HFF-Myc (cell line): Measurements from ENCODE around the gene LGR4.

Source experiments
- DNase-seq: peaks from one replicate; pipeline ENCODE4 v3.0.0-alpha.2; 2011; ENCODE audit warnings: low read depth; ENCODE audit errors: extremely low read depth
- H3K4me3 ChIP-seq: replicated peaks from 2 replicates; pipeline ENCODE4 v1.5.1; 2011; ENCODE audit warnings: low read depth, mild to moderate bottlenecking, control low read depth, low read length
- TF ChIP-seq, protein P1 (sequence below): IDR thresholded peaks from 2 replicates; pipeline ENCODE4 v1.5.1; 2012; ENCODE audit warnings: mild to moderate bottlenecking, low read depth, low read length, control low read depth; ENCODE audit errors: missing control alignments

The LGR4 gene

DNA sequence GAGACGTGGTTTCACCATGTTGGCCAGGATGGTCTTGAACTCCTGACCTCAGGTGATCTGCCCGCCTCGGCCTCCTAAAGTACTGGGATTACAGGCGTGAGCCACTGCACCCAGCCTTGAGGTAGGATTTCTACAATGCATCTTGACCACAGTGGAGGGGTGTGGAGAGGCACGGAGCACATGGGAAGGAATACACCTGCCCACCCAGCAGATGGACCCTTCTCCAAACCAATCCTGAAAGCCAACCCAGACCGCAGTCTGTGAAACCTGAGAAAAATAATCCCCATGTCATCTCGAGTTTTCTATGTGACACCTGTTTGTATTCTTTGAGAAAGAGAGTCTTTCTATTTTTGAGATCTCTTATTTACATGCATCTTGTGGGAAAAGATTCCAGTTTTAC lies 32.5 kb downstream of the LGR4 start:
- TF ChIP-seq, protein P1, sequence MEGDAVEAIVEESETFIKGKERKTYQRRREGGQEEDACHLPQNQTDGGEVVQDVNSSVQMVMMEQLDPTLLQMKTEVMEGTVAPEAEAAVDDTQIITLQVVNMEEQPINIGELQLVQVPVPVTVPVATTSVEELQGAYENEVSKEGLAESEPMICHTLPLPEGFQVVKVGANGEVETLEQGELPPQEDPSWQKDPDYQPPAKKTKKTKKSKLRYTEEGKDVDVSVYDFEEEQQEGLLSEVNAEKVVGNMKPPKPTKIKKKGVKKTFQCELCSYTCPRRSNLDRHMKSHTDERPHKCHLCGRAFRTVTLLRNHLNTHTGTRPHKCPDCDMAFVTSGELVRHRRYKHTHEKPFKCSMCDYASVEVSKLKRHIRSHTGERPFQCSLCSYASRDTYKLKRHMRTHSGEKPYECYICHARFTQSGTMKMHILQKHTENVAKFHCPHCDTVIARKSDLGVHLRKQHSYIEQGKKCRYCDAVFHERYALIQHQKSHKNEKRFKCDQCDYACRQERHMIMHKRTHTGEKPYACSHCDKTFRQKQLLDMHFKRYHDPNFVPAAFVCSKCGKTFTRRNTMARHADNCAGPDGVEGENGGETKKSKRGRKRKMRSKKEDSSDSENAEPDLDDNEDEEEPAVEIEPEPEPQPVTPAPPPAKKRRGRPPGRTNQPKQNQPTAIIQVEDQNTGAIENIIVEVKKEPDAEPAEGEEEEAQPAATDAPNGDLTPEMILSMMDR = no peak
- H3K4me3 ChIP-seq = no peak overlapping the region
- DNase-seq = no peak

DNA sequence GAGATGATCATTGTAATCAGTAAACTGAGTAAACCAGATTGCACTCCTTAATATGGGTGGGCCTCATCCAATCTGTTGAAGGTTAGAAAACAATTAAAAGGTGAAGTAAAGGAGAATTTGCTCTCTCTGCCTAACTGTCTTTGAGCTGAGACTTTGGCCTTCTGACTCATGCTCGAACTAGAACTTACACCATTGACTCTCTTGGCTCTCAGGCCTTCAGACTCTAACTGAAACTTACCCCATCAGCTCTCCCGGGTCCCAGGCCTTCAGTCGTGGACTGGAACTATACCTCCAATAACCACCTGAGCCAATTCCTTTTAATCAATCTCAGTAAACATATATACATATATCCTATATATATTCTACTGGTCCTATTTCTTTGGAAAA lies 34.0 kb downstream of the LGR4 start:
- no peak for DNase-seq
- TF ChIP-seq, protein P1 = no peak

DNA sequence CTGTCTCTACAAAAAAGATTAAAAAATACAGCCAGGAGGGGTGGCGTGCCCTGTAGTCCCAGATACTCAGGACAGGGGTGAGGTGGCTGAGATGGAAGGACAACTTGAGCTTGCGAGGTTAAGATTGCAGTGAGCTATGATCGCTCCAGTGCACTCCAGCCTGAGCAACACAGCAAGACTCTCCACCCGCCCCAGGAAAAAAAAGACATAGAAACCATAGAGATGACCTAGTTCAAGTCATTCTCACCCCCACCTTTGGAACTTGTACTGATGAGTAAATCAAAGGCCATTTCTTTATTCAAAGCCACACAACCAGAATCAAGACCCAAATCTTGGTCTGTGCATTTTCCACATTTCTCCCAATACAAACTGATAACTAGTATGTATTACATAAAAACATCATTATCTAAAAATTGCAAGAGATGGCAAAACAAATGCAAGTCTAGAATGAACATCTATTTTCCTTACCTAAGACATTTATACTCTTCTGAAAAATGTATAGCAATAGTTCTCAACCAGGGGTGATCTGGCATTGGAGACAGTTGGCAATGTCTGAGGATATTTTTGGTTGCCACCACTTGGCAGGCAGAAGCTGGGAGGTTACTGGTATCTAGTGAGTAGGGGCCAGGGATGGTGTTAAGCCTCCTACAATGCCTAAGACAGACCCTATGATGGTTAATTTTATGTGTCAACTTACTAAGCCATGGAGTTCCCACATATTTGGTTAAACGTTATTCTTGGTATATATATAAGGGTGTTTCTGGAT lies 34.6 kb downstream of the LGR4 start:
- DNase-seq = no peak
- TF ChIP-seq, protein P1 = no peak

More for the DNA sequence above, 34.0 kb downstream of the LGR4 start:
- no peak overlapping the region for H3K4me3 ChIP-seq

DNA sequence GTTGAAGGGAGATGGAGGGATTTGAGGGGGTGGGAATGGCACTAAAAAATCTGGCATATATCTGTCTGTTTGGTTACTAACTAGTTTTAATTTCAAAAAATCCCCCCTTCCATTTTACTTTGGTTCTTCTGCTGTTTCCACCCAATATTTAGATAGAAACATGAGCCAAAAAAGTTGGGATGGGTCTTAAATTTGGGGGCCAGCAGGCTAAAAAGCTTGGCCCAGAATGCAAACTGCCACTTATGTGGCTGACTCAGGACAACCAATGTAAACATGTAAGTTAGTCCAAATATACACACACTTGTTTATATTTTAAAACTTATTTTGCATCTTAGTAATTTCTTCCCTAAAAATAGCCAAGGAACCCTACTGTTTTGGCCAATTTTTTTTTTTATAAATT lies 35.7 kb downstream of the LGR4 start:
- H3K4me3 ChIP-seq = no peak overlapping the region
- no peak for DNase-seq
- TF ChIP-seq, protein P1 = no peak

More for the DNA sequence above, 34.6 kb downstream of the LGR4 start:
- H3K4me3 ChIP-seq = no peak overlapping the region

DNA sequence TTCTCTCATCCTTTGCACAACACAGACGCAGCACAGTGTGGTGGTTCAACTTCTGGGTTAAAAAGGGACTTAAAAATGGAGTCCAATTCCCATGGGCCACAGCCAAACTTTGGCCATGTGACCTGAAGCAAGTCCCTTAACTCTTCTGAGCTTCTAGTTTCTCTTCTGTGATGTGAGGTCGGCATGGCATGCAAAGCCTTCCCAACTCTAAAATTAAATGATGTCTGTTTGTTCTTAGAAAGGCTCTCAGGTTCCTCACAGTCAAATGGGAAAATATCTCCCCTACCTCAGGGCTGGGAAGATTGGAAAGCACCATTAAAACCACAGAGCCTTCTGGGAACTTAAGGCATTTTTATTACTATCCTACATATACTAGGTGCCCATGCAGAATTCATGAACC lies 38.8 kb downstream of the LGR4 start:
- no peak for DNase-seq
- no peak overlapping the region for H3K4me3 ChIP-seq
- TF ChIP-seq, protein P1 = no peak

DNA sequence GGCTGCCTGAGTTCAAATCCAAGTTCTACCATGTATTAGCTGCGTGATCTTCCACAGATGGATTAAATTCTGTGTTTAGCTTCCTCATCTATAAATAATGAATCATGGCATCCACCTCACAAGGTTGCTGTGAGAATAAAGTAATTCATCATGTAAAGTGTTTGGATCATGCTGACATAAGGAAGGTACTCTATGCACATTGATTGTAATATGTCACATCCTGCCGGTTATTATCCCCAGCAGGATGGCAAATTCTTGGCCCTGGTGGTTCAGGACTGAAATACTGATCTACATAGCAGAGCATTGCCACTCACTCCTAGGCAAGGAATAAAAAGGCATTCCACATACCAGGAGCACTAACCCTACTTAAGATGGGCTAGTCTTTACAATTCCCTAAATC lies 40.8 kb downstream of the LGR4 start:
- DNase-seq = no peak
- H3K4me3 ChIP-seq = no peak overlapping the region
- TF ChIP-seq, protein P1 = no peak

DNA sequence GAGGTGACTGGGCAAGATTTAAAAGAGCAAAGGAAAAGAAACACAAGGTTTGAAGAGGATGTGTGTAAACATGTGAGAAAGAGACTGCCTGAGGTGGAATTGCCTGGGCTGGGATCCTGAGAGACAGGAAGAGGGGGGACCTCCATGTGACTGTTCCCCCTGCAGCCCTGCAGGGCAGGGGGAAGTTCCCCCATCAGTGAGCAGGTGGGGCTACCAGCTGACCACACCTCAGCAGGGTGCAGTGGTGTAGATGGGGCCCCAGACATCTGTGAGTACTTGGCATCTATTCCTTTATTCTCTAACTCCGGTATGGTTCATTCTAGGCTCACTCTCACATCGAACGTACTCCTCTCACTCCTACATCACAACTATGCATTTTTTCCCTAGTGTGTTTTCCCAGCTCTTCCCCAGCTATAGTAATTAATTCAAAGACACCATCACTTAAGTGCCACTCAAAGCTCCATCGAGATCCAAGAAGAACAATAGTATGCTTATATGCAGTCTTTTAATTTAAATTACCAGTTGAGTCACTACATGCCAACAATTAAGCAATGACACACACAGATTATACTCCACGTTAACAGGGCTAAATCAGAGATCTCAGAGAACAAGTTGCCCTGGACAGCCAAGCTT lies 42.7 kb downstream of the LGR4 start:
- no peak for DNase-seq
- H3K4me3 ChIP-seq = no peak overlapping the region
- TF ChIP-seq, protein P1 = no peak
